Fibroblast of skin of right biceps (primary cell): ENCODE measurements around the gene EPHB3.

Experiments
- DNase-seq: peaks from one replicate; pipeline ENCODE4 v3.0.0-alpha.2; 2013

Gene EPHB3

GRCh38 chr3:184582646-184583577, 21.3 kb downstream of the EPHB3 start:
- DNase-seq: peak; percentile 58

DNA sequence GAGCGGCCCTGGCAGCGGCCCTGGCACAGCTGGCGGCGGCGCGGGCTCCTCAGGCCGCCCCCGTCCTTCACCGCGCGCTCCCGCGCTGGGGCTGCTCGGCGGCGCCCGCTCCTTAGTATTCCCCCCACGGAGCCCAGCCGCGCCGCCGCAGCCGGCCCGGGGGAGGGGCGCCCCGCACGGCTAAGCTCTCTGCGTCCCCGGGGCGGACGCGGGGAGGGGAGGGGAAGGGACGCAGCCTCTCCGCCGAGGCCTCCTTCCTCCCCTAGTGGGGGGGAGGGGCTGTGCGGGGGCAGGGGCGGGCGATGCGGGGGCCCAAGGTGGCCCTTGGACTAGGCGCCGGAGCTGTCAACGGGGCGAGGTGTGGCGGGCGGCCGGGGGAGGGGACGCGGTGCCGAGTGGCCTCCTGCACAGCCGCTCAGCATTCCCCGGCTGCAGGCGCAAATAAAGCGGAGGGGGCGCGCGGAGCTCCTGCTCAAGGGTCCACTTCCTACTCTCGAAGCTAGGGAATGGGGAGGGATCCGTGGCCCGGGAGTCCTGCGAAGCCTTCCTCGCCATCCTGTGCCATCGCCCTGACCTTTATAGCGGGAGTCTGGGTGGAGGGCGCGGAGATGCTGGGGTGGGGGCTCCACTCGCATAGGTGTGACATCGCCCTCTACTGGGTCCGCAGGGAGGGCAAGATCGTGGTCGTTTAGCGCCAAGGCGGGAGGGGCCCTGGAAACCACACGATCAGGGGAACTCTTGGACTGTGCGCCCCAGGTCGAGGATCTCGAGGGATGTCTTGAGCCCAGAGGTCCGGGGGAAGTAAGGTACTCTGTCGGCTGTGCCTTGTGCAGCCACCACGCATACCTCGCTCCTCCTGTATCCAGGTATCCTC, 22.2 kb downstream of the EPHB3 start:
- DNase-seq: no peak

- no peak for DNase-seq
Observed at GRCh38 chr3:184584464-184584891, 22.9 kb downstream of the EPHB3 start.

GRCh38 chr3:184585545-184585944, 24.0 kb downstream of the EPHB3 start:
- DNase-seq: no peak

DNA sequence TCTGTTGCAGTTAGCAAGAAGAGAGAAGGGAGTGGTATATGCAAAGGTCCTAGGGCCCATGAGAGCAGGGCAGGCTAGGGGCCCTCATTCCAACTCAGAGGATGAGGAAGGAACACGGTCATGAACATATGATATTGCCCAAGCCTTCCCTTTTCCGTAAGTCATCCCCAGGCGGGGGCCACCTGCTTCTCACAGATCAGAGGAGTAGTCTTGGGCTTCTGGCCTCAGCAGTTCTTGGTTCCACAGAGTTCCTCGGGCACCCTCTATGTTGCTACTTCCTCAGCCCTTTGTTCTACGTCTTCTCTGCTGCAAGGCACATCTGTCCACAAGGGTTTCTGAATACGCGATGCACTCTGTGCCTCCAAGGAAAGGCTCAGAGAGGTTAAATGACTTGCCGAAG, 25.3 kb downstream of the EPHB3 start:
- no peak for DNase-seq

DNA sequence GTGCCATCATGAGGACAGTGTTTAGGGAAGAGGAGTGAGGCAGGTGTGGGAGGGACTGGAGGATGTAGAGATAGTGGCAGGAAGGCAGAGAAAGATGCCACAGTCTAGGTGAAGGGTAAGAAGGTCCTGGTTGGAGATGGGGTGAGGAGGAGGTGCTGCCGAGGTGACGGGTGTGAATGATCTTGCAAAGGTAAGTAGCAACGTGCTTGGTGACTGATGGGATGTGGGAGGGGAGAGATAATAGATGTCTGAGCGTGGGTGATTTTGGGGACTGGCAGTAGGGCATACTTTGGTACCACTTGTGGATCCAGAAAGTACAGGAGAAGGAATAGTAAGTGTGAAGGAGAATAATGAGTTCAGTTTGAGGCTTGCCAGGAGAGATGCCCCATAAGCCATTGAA, 27.2 kb downstream of the EPHB3 start:
- no peak for DNase-seq

DNA sequence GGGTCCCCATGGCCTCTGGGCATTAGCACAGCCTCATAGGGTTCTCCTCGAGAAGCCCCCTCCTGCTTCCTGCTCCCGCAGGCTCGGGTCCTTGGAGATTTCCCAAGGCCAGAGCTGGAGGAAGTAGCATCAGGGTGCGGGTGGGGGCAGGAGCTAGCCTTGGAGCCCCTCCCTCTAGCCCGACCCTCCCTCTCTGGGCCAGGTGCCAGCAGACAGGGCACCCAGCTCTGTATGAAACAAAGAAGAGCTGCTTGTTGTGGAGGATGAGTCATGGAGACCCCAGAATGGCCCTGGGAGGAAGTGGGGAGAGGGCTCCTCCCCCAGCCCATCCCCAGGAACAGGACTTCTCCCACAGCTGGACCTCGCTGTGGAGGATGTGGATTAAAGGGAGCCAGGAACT, 29.2 kb downstream of the EPHB3 start:
- peak; percentile 59 for DNase-seq

DNA sequence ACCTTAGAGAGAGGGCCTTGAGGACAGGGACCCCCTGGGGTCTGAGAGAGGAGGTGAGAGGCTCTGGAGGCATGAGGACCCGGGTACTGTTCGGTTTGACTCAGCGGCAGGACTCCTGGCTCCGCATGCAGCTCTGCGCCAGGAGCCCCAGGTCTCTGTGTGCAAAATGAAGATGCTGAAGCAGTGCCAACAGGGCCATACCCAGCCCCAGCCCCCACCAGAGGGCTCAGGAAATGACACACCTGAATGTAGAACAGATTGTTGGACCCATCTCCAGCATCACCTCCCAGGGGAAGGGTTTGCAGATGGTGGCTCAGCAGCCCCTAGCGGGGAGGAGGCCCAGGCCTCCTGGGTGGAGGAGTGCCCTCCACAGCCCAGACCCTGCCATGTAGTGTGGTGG, 30.2 kb downstream of the EPHB3 start:
- DNase-seq: no peak

- DNase-seq: peak; percentile 80
Observed at GRCh38 chr3:184592371-184593219, 31.0 kb downstream of the EPHB3 start.

DNA sequence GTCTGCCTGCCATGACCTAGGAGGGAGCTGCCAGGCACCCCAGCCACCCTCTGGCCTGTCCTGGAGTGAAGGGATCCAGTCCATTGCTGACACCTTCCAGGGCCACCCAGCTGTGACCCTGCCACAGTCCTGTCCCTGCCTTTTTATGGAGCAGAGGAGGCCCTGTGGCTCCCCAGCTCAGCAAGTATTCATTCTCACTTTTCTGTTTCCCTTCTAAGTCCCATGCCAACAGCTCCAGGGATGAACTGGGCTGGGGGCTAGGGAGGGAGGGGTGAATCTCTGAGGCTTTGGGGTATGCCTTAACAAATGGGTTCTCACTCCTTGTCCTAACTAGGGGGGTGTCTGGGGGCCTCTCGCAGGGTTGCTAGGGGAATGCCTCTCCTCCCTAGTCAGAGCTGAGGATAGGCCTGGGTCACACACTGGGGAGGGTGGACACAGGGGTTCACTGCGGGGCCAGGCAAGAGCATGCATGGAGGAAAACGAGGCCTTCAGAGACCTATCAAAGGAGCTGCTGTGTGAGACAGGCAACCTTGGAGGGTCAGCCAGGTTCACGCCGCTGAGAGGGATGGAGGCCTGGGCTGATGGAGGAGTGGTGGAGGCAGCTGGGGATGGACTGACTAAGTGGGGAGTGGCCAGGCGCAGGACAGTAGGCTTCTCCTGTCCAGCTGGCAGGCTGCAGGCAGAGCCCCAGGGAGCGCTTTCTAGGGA, 31.8 kb downstream of the EPHB3 start:
- DNase-seq: no peak

DNA sequence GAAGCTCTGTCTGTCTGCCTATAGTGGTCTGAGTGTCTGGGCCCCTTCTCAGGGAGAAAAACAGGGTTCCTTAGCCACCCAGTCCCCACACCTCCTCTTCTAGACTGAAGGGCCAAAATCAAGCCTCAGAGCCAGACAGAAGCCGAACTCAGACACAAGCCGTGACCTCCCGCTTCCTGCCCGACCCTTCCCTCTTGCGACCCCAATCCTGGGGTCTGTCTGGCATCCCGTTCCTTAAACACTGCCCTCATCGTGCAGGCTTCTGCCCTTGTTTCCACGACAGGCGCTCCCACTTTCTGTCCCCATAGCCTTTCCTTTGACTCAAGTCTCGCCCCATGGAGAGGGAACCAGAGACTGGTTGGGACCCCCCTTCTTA, 32.3 kb downstream of the EPHB3 start:
- DNase-seq: no peak

DNA sequence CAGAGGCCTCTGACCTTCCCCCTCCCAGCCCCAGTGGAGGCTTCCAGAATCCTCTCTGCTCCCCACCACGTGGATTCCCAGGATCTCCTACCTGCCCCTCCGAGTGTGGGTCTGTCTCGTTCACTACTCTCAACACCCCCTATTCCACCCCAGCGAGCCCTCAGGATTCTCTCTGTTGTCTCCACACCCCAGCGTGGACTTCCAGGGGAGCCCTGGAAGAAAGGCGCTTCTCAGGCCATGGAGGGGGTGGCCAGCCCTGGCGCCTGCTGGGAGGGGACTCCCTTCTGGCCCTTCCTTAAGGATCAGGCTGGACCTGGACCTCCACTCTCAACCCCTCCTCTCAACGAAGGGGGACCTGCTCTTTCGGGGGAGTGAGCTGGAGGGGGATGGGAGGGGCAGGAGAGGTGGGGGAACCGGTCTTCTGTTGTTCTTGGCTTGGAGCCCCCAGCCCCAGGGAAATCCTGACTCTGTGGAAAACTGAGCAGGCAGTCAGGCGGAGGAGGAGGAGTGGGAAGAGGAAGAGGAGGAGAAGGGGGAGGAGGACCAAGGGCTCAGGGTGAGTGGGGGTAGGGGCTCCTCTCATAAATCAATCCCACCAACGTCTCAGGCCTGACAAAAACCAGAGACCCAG, 32.9 kb downstream of the EPHB3 start:
- no peak for DNase-seq

- no peak for DNase-seq
Observed at GRCh38 chr3:184595726-184596125, 34.1 kb downstream of the EPHB3 start.

DNA sequence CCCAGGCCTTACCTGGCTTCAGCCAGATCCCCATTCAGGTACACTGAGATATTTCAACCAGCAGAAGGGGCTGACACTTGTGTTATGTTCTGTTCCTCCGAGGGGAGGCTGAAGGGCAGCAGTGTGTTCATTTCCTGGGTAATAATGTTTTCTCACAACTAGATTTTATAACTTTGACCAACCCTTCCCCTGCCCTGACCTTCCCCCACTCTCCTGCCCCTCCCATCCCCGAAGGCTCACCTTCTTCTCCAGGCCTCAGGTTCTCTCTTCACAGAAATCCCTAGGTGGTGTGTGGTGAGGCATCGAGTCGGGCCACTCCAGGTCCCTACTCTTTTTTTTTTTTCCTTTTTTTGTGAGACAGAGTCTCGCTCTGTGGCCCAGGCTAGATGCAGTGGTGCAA, 34.6 kb downstream of the EPHB3 start:
- no peak for DNase-seq

DNA sequence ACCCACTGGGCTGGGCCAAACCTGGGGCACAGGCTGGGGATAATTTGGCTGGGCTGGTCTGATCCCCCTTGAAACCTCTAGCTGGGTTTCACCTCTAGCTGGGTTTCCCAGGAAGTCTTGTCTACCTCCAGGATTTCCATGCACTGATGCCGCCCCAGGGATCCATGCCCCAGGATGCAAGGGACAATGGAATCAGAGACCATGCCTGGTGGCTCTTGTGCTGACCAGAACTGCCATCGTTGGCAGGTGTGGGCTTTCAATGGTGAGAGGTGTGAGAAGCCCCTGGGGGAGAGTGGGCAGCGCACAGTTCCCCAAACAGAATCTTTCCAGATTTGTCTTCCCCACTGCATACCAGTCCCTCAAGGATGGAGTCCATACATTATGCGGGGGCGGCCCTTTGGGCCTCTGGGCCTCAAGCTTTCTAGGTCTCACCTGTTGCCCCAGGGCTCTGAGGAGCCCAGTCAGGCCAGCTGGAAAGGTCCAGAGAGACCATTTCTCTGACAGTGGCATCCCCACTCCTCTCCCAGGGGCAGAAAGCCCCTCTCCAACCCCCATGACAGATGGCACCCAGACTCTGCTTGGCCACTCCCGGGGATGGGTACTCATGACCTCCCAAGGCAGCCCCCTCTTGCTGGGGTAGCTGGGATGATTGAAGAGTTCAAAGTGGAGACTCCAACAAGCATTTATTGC, 35.4 kb downstream of the EPHB3 start:
- no peak for DNase-seq

DNA sequence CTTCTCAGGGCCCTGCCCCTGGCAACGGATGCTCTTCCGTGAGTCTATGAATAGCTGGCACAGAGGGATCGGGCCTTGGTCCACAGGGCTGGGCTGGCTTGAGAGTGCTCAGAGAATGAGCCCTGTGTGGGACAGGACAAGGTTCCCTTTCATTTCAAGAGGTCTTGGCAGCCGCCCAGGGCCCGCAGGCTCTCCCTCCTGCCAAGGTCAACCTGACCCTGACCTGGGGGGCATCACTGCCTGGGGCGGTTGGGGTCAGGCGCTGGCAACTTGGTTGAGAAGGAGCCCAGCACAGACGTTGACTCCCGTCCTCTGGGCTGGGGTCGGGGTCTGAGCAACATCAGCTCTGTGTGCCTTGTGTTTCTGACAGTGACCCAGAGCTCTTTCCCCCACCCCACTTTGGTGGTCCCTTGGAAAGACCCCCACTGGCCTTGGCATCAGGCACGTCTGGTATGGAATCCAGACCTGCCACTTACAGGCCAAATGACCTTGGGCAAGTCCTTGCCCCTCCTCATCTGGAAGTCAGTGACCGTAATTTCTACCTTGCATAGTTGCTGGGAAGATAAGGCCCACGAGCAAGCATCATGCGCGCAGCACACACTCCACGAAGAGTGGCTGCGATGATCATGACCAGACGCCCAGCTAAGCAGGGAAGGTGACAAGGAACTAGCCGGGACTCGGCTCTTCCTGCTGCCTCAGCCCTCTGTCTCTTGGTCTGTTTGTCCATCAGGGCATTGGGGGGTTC, 36.4 kb downstream of the EPHB3 start:
- no peak for DNase-seq

GRCh38 chr3:184598574-184598927, 37.0 kb downstream of the EPHB3 start:
- no peak for DNase-seq

GRCh38 chr3:184599143-184599542, 37.6 kb downstream of the EPHB3 start:
- DNase-seq: no peak

GRCh38 chr3:184600685-184601377, 39.2 kb downstream of the EPHB3 start:
- DNase-seq: no peak
